ENCODE measurements around the gene CEP85. TPM values are rescaled to one million over a fixed set of nuclear protein-coding genes. Genes with fewer than 3 reads are reported as not detected.

CEP85 gene
- polyA plus RNA-seq, 3 donors: 8.2 to 32.5 (median 10.9) TPM

GRCh38 chr1:26296340-26297056 lies 62.5 kb downstream of the CEP85 start:
- 88% methylated on average over 15 of the region's 16 CpGs for WGBS (ENCODE audit: insufficient coverage)
- H3K4me1 Mint-ChIP-seq: peaks cover 53% of the 10 kb centered on the region
- peaks cover 0 to 6% (median 3%) of the 10 kb centered on the region in 3 donors for H3K27me3 Mint-ChIP-seq (ENCODE audit: low read depth in 3 of 3)
- Histone ChIP-seq H3K4me2 (replicated peaks; ENCODE audit: extremely low read depth, low read length, poor library complexity, severe bottlenecking) (no peak overlapping the region), H4K20me1 (ENCODE audit: insufficient read depth, low read length) (no peaks in the 10 kb centered on the region), H2AFZ (ENCODE audit: insufficient read depth, low read depth, low read length, poor library complexity, severe bottlenecking) (no peak overlapping the region), H3K27ac (ENCODE audit: low read depth in 1 of 2, low read length in 2 of 2) (no peak overlapping the region), H3K27me3 (ENCODE audit: control insufficient read depth in 2 of 2, insufficient read depth in 2 of 2, low read length in 2 of 2) (no peaks in the 10 kb centered on the region), H3K36me3 (replicated peaks in 1 of 2; ENCODE audit: control insufficient read depth in 1 of 2, insufficient read depth in 2 of 2, low read length in 2 of 2) (peaks cover 64 to 90% of the 10 kb centered on the region in 2 donors), H3K9ac (ENCODE audit: insufficient read depth, low read length, poor library complexity, severe bottlenecking) (no peak overlapping the region), H3K4me1 (ENCODE audit: control insufficient read depth in 1 of 2, insufficient read depth in 2 of 2, low read length in 2 of 2) (peaks cover 29 to 46% of the 10 kb centered on the region in 2 donors), H3K79me2 (ENCODE audit: insufficient read depth, low read length) (peaks cover 58% of the 10 kb centered on the region), H3K9me3 (replicated peaks in 1 of 2; ENCODE audit: control insufficient read depth in 1 of 2, insufficient read depth in 1 of 2, low read length in 2 of 2) (no peaks in the 10 kb centered on the region), H3K4me3 (replicated peaks in 1 of 3; ENCODE audit: low read depth in 2 of 3, low read length in 3 of 3) (no peak overlapping the region)
- TF ChIP-seq CTCF (IDR thresholded peaks at IDR 0.05): no peak
- H3K9me3 Mint-ChIP-seq: no peaks in the 10 kb centered on the region
- DNase-seq: no peak
- no peak overlapping the region for H3K4me3 Mint-ChIP-seq
- peaks cover 73 to 99% of the 10 kb centered on the region in 2 donors for H3K36me3 Mint-ChIP-seq
- H3K27ac Mint-ChIP-seq: peak overlapping the region in 5 of 7 donors; percentile 26 to 80 (median 55)
- intact Hi-C loops (cut with micrococcal nuclease): no loop called here

GRCh38 chr1:26297057-26297790 lies 63.2 kb downstream of the CEP85 start:
- H3K36me3 ChIP-seq (replicated peaks in 1 of 2; ENCODE audit: control insufficient read depth in 1 of 2, insufficient read depth in 2 of 2, low read length in 2 of 2): peaks cover 68 to 90% of the 10 kb centered on the region in 2 donors
- peaks cover 46% of the 10 kb centered on the region for H3K4me1 Mint-ChIP-seq
- no peak overlapping the region for H3K9ac ChIP-seq (ENCODE audit: insufficient read depth, low read length, poor library complexity, severe bottlenecking)
- H3K79me2 ChIP-seq (ENCODE audit: insufficient read depth, low read length): peaks cover 58% of the 10 kb centered on the region
- peak overlapping the region in 1 of 2 donors; percentile 75 for H3K27ac ChIP-seq (ENCODE audit: low read depth in 1 of 2, low read length in 2 of 2)
- H3K27me3 Mint-ChIP-seq (ENCODE audit: low read depth in 3 of 3): peaks cover 0 to 3% (median 2%) of the 10 kb centered on the region in 3 donors
- H2AFZ ChIP-seq (ENCODE audit: insufficient read depth, low read depth, low read length, poor library complexity, severe bottlenecking): no peak overlapping the region
- WGBS (ENCODE audit: insufficient coverage): 97% methylated on average over 10 of the region's 12 CpGs
- H3K4me3 ChIP-seq (replicated peaks in 1 of 3; ENCODE audit: low read depth in 2 of 3, low read length in 3 of 3): no peak overlapping the region
- peaks cover 72 to 100% of the 10 kb centered on the region in 2 donors for H3K36me3 Mint-ChIP-seq
- no peak overlapping the region for H3K4me2 ChIP-seq (replicated peaks; ENCODE audit: extremely low read depth, low read length, poor library complexity, severe bottlenecking)
- peaks cover 22 to 39% of the 10 kb centered on the region in 2 donors for H3K4me1 ChIP-seq (ENCODE audit: control insufficient read depth in 1 of 2, insufficient read depth in 2 of 2, low read length in 2 of 2)
- no peaks in the 10 kb centered on the region for H4K20me1 ChIP-seq (ENCODE audit: insufficient read depth, low read length)
- no peak for DNase-seq
- TF ChIP-seq CTCF (IDR thresholded peaks at IDR 0.05): no peak
- intact Hi-C loops (cut with micrococcal nuclease): no loop called here
- peaks cover 0 to 2% (median 0%) of the 10 kb centered on the region in 7 donors for H3K9me3 Mint-ChIP-seq
- no peak overlapping the region for H3K4me3 Mint-ChIP-seq
- no peaks in the 10 kb centered on the region for H3K9me3 ChIP-seq (replicated peaks in 1 of 2; ENCODE audit: control insufficient read depth in 1 of 2, insufficient read depth in 1 of 2, low read length in 2 of 2)
- H3K27ac Mint-ChIP-seq: peak overlapping the region in 2 of 7 donors; percentile 50 to 80
- no peaks in the 10 kb centered on the region for H3K27me3 ChIP-seq (ENCODE audit: control insufficient read depth in 2 of 2, insufficient read depth in 2 of 2, low read length in 2 of 2)

All from CD14-positive monocyte (primary cell).